IPS DF 19.7 (cell line): ENCODE measurements around the gene NEMP1.
"Not testable (repeated sequence)": the region's sequence is repeated elsewhere in the genome, so short reads cannot be mapped to it uniquely, and the experiment has no call there.

Source experiments
- DNase-seq: peaks from one replicate; pipeline ENCODE4 v3.0.0-alpha.2; 2013; ENCODE audit warnings: low read depth, low spot score

NEMP1 gene

GRCh38 chr12:57031138-57031725 is 47.4 kb downstream of the NEMP1 start:
- no peak for DNase-seq

- no peak for DNase-seq
These were observed 49.1 kb downstream of the NEMP1 start for GRCh38 chr12:57029457-57029856.

- no peak for DNase-seq
These were observed 50.8 kb downstream of the NEMP1 start for GRCh38 chr12:57027805-57028153.

DNA sequence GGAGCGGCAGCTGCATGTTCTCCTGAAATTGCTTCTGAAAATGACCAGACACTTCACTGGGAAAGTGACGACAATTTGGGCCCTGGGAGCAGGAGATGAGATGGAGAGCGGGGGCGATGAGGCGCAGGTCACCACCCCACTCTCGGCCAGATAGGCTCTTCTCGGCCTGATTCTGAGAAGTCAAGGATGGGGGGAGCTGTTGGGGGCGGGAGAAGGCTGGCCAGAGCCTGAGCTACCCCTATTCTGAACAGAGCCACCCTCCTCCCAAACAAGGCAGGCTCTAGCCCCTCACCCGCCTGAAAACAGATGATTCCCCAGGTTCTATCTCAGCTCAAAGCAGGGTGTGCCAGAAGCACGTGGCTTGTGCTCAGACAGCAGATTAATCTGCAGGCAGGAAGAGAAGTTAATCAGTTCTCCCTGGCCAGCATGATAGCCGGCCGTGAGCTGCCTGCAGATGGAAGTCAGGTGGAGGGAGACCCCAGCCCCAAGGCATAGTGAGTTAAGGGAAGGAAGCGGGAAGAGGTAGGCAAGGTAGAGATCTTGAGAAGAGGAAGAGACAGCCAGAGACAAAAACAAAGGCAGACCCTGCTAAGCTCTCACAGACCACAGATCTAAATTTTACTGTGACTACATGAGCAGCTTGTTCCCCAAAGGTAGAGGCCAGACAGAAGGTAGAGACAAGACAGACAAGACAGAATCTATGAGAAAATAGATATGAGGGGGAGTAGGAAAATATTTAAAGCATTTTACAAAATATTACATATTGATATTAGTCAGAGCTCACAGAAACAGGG is 51.4 kb downstream of the NEMP1 start:
- no peak for DNase-seq

- no peak for DNase-seq
These were observed 53.4 kb downstream of the NEMP1 start for GRCh38 chr12:57025196-57025595.

GRCh38 chr12:57022324-57022723 is 56.3 kb downstream of the NEMP1 start:
- not testable (repeated sequence) for DNase-seq

GRCh38 chr12:57019983-57020719 is 58.4 kb downstream of the NEMP1 start:
- no peak for DNase-seq

- DNase-seq: no peak
These were observed 59.7 kb downstream of the NEMP1 start for GRCh38 chr12:57018906-57019305.

GRCh38 chr12:57018353-57018752 is 60.2 kb downstream of the NEMP1 start:
- DNase-seq: not testable (repeated sequence)

DNA sequence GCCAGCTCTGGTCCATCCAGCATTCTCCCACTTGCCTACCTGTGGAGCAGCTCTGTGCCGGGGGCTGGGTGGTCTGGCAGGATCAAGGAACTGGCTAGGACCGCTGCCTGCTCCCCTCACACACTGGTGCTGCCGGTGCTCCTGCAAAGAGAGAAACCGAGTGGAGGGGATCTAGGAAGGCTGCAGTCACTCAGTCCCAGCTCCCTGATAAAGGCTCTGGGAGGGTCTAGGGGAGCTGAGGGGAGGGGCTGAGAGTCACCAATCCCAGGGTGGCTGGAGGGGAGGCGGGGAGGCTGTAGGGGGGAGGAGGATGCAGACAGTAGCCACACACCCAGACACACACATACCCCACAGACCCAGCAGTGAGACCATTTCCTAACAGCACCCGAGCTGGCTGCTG is 62.2 kb downstream of the NEMP1 start, which contains the start of gene TAC3:
TSS of gene TAC3 (minus strand) at position 182 of the 400 bp plus-strand sequence. CDS start 732 bp downstream, outside the sequence.
- no peak for DNase-seq

- DNase-seq: no peak
These were observed 65.8 kb downstream of the NEMP1 start for GRCh38 chr12:57012600-57013465.

GRCh38 chr12:57011438-57012424 is 66.9 kb downstream of the NEMP1 start:
- DNase-seq: no peak

DNA sequence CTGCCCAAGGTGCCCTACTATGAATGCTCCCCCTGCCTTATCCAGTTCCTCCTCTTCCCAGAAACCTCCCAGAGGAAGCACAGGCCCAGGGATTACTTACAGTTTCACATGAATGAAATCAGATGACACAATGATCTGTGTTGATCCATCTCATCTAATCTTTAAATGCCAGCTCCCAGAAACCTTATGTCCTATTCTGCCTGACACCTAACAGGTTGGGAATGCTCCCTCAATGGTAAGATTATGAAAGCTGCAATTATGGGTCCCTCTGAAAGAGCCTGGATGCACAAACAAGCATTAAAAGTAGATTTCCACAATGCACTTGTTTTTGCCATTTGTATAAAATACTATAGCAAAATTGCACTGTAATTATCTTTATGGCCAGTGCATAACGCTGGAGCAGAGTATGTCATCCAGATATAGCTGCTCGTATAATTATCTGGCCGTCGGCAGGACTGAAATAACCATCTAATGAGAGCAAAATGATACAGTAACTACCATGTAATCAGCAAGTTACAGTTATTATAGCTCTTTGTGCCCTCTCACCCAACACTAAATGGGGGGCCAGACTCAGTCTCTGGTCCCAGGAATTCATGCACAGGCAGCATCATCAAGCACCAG is 67.9 kb downstream of the NEMP1 start:
- DNase-seq: no peak

DNA sequence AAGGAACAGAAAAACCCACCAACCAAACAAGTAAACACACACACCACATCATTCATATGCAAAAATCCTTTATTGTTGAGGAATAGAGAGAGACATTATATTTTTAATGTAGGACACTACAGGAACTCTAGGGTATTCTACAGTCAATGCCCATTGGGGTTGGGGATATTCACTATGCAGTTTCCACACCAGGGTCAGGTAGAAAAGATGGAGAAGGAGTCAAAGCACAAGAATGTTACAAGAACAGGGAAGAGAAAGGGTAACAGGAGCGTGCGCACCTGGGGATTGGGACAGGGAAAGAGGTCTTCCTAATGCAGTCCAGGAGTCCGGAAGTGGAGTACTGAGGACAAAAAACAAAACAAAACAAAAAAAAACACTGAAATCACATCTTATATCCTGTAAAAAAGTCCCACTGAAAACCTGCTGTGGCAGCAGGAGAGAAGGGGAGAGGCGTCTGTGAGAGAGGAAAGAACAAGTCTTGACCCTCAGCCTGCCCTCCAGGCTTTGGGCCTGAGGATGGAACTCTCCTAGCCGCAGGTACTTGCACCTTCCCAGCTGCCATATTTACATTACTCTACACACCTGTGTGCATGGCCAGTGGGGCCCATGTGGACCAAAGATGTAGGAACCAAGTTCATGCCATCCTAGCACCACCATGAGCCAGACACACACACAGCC is 68.5 kb downstream of the NEMP1 start:
- DNase-seq: no peak

- DNase-seq: no peak
These were observed 70.4 kb downstream of the NEMP1 start for GRCh38 chr12:57008178-57008577.

- DNase-seq: no peak
These were observed 71.6 kb downstream of the NEMP1 start for GRCh38 chr12:57006809-57007475.

DNA sequence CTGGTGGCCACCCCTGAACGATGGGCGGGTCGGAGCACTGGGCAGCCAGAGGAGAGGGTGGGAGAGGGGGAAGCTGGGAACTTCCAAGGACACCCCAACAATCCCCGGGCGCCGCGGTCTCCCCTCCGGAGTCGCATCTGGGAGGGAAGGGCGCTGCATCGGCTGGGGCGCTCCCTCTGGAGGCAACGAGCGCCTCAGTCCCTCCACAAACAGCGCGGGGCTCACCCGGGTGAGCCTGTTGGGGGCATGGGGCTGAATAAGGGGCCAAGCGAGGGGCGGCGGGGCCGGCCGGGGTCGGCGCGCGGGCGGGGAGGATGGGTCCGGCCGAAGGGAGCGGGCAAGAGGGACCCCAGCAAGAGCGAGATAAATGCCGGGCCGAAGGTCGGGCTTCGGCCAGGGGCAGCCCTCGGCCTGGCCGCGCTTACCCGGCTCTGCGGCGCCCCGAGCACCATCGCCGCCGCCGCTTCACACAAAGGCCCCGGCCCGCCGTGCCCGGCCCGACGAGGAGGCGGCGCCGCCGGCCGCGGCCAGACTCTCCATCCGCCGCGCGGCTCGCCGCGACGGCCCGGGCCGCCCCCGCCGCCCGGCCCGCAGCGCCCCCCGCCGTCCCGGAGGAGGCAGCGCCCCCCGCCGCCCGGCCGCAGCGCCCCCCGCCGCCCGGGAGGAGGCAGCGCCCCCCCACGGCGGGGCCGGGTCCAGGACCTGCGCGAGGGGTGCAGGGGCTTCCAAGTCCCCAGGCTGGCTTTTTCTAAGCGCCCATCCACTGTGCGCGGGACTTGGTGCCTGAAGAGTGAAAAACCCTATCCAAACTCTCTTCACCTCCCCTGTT is 72.4 kb downstream of the NEMP1 start, which contains the start of gene ZBTB39:
TSS of gene ZBTB39 (minus strand) at position 567 of the 829 bp plus-strand sequence. CDS start 1,629 bp downstream, outside the sequence.
- DNase-seq: no peak
